ENCODE results near the gene SCEL.

SCEL gene

GRCh38 chr13:77595166-77595810, 59.8 kb downstream of the SCEL start:
- Histone ChIP-seq H3K9me2 (ENCODE audit: low read depth, low read length) (no peaks in the 10 kb centered on the region), H3K9me3 (ENCODE audit: low read length) (no peaks in the 10 kb centered on the region), H3K4me3 (ENCODE audit: low read depth, low read length, poor library complexity, severe bottlenecking) (no peak overlapping the region), H3K36me3 (ENCODE audit: insufficient read depth, low read length) (no peaks in the 10 kb centered on the region), H3K9ac (ENCODE audit: low read length) (no peak overlapping the region), H3F3A (ENCODE audit: insufficient read depth, low read length) (no peaks in the 10 kb centered on the region), H3K4me2 (ENCODE audit: low read length) (no peak overlapping the region), H3K4me1 (ENCODE audit: insufficient read depth, low read length, severe bottlenecking) (no peaks in the 10 kb centered on the region), H2AFZ (ENCODE audit: low read length) (no peak overlapping the region), H4K20me1 (ENCODE audit: insufficient read depth, low read length) (no peaks in the 10 kb centered on the region), H3K79me2 (ENCODE audit: insufficient read depth, low read length) (no peaks in the 10 kb centered on the region), H3K27me3 (ENCODE audit: insufficient read depth, low read length) (no peaks in the 10 kb centered on the region), H3K27ac (ENCODE audit: low read depth, low read length, poor library complexity, severe bottlenecking) (no peak overlapping the region)
- TF ChIP-seq CTCF (IDR thresholded peaks at IDR 0.05; ENCODE audit: low read length) (no peak), EZH2 (IDR thresholded peaks at IDR 0.05; ENCODE audit: borderline replicate concordance, low read length) (no peak)

- TF ChIP-seq CTCF (IDR thresholded peaks at IDR 0.05; ENCODE audit: low read length) = no peak
- no peak for TF ChIP-seq EZH2 (IDR thresholded peaks at IDR 0.05; ENCODE audit: borderline replicate concordance, low read length)
- Histone ChIP-seq H3K27me3 (ENCODE audit: insufficient read depth, low read length) (no peaks in the 10 kb centered on the region), H3K79me2 (ENCODE audit: insufficient read depth, low read length) (no peaks in the 10 kb centered on the region), H3K9me2 (ENCODE audit: low read depth, low read length) (no peaks in the 10 kb centered on the region), H3K4me2 (ENCODE audit: low read length) (no peak overlapping the region), H3K4me3 (ENCODE audit: low read depth, low read length, poor library complexity, severe bottlenecking) (no peak overlapping the region), H4K20me1 (ENCODE audit: insufficient read depth, low read length) (no peaks in the 10 kb centered on the region), H3K4me1 (ENCODE audit: insufficient read depth, low read length, severe bottlenecking) (no peaks in the 10 kb centered on the region), H3K27ac (ENCODE audit: low read depth, low read length, poor library complexity, severe bottlenecking) (no peak overlapping the region), H3K9me3 (ENCODE audit: low read length) (no peaks in the 10 kb centered on the region), H3K9ac (ENCODE audit: low read length) (no peak overlapping the region), H3F3A (ENCODE audit: insufficient read depth, low read length) (no peaks in the 10 kb centered on the region), H3K36me3 (ENCODE audit: insufficient read depth, low read length) (no peaks in the 10 kb centered on the region), H2AFZ (ENCODE audit: low read length) (no peak overlapping the region)
Measured at GRCh38 chr13:77596777-77597176, 61.3 kb downstream of the SCEL start.

- no peak overlapping the region for H2AFZ ChIP-seq (ENCODE audit: low read length)
- no peaks in the 10 kb centered on the region for H4K20me1 ChIP-seq (ENCODE audit: insufficient read depth, low read length)
- H3K9ac ChIP-seq (ENCODE audit: low read length) = no peak overlapping the region
- H3K9me3 ChIP-seq (ENCODE audit: low read length) = no peaks in the 10 kb centered on the region
- H3K27ac ChIP-seq (ENCODE audit: low read depth, low read length, poor library complexity, severe bottlenecking) = no peak overlapping the region
- no peaks in the 10 kb centered on the region for H3K79me2 ChIP-seq (ENCODE audit: insufficient read depth, low read length)
- H3K4me3 ChIP-seq (ENCODE audit: low read depth, low read length, poor library complexity, severe bottlenecking) = no peak overlapping the region
- no peaks in the 10 kb centered on the region for H3K9me2 ChIP-seq (ENCODE audit: low read depth, low read length)
- no peaks in the 10 kb centered on the region for H3F3A ChIP-seq (ENCODE audit: insufficient read depth, low read length)
- TF ChIP-seq CTCF (IDR thresholded peaks at IDR 0.05; ENCODE audit: low read length) (no peak), EZH2 (IDR thresholded peaks at IDR 0.05; ENCODE audit: borderline replicate concordance, low read length) (no peak)
- no peak overlapping the region for H3K4me2 ChIP-seq (ENCODE audit: low read length)
- H3K4me1 ChIP-seq (ENCODE audit: insufficient read depth, low read length, severe bottlenecking) = no peaks in the 10 kb centered on the region
- H3K36me3 ChIP-seq (ENCODE audit: insufficient read depth, low read length) = no peaks in the 10 kb centered on the region
- H3K27me3 ChIP-seq (ENCODE audit: insufficient read depth, low read length) = 0 out of 2 replicates have a peak, but pooled peaks cover 3% of the 10 kb centered on the region
Measured at GRCh38 chr13:77599351-77599750, 63.8 kb downstream of the SCEL start.
